Dedifferentiated amniotic fluid mesenchymal stem cell (primary cell): ENCODE results near the gene PWWP2B.
"Not testable (repeated sequence)": the region's sequence is repeated elsewhere in the genome, so short reads cannot be mapped to it uniquely, and the experiment has no call there.

Source experiments
- DNase-seq: peaks from one replicate; pipeline ENCODE4 v3.0.0-alpha.2; 2016; ENCODE audit errors: extremely low spot score

The PWWP2B gene

DNA sequence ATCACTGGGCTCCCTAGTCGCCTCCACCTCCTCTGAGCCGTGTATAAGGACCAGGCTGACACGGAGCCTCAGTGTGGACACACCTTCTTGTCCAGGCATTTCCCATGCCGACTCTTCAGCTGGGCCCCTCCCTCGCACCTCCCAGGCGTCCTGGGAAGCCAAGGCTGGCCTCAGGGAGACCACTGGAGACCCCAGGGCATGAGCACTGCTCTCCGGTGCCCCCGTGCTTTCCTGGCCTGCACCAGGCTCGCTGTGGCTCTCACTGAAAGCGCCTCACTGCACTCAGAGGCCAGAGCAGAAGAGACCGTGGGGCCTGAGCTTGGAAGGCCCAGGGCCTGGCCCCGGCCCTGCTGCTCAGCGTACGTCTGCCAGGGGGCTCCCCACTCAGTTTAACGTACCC, 33.6 kb upstream of the PWWP2B start:
- no peak for DNase-seq

DNA sequence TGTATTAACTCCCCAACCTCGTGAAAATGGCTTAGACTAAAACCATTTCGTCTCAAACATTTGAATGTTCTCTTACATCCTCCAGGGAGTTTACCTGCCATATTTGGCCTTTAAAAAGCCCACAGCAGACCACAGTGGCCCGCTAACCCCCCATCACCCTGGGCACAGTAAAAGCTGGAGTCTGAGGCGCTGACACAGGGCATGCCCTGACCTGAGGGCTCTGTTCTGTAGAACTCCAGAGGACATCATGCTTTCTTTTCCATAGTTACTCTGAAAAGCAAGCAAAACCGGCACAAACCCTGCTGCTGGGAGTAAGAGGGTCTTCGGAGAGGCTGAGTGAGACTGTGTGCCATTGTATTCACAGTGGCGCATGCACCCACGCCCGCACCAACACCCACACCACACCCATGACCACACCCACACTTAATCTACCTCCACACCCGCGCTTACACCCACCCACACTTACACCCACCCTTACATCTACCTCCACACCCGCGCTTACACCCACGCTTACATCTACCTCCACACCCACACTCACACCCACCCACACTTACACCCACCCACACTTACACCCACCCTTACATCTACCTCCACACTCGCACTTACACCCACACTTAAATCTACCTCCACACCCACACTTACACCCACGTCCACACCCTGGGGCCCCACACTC, 32.9 kb upstream of the PWWP2B start:
- DNase-seq = peak; percentile 22

DNA sequence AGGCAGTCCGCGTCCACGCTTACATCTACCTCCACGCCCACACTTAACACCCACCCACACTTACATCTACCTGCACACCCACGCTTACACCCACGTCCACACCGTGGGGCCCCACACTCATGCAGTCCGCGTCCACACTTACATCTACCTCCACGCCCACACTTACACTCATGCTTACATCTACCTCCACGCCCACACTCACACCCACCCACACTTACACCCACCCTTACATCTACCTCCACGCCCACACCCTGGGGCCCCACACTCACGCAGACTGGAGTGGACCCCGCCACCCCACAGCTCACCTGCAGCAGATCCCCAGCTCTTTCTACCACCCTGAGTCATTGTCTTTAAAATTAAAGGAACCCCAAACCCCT, 32.4 kb upstream of the PWWP2B start:
- no peak for DNase-seq

DNA sequence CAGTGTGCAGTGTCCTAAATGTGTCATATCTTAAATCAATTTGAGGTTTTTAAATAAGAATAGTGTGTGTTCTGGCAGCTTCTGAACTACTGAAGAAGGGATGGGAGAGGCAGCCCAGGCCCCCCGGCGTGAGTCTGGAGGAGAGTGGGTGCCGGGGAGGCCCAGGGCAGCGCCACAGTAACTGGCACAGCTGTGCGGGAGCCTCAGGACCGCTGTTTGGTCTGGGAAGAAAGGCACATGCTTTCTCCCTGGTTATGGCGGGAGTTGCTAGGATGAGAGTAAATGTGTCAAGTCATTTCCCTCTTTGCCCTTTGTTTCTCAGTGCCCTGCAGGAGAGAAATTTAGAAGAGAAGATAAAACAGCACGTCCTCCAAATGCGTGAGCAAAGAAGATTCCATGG, 31.9 kb upstream of the PWWP2B start:
- no peak for DNase-seq

GRCh38 chr10:132366006-132366405, 31.0 kb upstream of the PWWP2B start:
- no peak for DNase-seq

DNA sequence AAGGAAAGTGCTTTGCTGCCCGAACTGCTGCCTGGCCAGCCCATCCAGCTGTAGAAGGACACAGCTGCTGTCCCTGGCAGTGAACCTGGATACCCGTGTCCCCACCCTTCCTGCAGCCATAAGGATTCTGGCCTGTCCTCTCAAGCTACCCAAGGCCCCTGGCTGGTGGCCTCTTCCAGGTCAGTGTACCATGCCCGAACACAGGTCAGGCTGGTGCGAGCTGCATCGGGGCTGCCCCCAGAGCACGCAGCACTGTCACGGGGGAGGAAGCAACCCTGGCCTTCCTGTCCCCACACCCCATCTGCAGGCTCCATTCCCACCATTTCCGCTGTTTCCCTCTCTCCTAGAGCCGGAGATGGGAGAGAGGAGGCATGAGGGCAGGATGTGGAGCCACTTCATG, 30.5 kb upstream of the PWWP2B start:
- no peak for DNase-seq

DNA sequence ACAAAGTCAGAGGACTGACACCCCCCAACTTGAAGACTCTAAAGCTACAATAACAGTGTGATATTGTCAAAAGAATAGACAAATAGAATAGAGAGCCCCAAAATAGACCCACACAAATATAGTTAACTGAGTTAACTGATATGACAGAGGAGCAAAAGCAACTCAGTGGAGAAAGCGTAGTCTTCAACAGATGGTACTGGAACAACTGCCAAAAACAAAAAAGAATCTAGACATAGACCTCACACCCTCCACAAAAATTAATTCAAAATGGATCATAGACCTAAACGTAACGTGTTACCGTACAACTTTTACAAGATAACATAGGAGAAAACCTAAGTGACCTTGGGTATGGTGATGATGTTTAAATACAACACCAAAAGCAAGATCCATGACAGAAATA, 28.6 kb upstream of the PWWP2B start:
- no peak for DNase-seq

DNA sequence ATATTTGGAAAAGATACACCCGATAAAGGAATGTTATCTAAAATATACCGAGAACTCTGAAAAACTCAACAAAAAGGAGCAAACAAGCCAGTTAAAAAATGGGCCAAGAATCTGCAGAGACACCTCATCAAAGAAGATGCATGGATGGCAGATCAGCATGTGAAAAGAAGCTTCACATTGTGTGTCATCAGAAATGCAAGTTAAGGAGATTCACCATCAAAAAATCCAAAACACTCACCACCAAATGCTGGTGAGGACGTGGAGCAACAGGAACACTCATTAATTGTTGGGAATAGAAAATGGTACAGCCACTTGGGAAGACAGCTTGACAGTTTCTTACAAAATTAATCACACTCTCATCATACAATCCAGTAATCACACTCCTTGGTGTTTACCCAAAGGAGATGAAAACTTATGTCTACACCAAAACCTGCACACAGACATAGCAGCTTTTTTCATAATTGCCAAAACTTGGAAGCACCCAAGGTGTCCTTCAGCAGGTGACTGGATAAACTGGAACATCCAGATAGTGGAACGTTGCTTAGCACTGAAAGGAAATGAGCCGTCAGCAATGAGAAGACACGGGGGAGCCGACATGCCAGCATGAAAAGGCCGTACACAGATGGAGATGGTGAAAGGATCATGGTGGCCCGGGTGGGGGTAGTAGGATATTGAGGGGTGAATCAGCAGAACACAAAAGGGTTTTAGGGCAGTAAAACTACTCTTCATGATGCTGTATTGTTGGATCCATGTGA, 27.9 kb upstream of the PWWP2B start:
- DNase-seq = peak; percentile 21

DNA sequence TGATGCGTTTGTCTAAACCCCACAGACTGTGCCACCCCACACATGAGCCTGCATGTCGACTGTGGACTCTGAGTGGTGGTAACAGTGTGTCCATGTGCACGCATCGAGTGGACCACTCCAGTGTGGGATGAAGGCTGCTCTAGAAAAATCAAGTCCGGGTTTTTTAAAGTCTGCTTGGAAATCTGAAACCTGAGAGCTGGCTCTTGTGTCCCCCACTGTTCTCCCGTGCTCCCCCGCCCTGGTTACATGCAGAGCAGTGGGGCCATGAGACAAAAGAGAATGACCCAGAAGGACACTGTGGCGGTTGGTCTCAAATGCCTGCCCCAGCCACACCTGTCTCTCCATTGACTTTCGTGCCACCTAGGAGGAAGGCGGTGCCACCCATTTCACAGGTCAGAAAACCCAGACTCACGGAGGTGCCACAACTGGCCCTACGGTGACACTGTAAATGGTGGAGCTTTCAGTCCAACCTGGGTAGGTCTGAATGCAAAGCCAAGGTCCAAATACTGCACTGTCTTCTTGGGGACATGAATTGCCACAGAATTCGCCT, 27.3 kb upstream of the PWWP2B start:
- DNase-seq = no peak

GRCh38 chr10:132370426-132371340, 26.3 kb upstream of the PWWP2B start:
- no peak for DNase-seq

DNA sequence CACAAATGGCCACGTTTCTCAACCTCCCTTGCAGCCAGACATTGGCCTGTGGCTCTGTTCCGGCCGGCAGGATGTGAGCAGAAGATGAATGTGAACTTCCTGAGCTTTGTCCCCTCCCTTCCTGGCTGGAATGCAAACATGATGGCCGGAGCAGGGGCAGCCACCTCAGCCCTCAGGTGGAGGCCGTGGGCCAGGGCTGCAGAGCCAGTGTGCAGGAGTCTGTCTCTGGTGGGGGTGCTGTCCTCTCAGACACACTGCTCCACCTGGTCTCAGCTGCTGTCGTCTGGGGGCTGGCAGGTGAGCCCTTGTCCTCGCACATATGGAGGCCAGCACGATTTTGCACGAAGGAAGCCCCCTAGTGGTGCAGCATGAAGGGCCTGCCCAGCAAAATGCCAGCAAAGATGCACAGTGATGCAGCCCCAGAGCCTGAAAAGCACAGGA, 25.3 kb upstream of the PWWP2B start:
- no peak for DNase-seq

- DNase-seq = no peak
These were observed 24.4 kb upstream of the PWWP2B start for GRCh38 chr10:132372516-132373095.

DNA sequence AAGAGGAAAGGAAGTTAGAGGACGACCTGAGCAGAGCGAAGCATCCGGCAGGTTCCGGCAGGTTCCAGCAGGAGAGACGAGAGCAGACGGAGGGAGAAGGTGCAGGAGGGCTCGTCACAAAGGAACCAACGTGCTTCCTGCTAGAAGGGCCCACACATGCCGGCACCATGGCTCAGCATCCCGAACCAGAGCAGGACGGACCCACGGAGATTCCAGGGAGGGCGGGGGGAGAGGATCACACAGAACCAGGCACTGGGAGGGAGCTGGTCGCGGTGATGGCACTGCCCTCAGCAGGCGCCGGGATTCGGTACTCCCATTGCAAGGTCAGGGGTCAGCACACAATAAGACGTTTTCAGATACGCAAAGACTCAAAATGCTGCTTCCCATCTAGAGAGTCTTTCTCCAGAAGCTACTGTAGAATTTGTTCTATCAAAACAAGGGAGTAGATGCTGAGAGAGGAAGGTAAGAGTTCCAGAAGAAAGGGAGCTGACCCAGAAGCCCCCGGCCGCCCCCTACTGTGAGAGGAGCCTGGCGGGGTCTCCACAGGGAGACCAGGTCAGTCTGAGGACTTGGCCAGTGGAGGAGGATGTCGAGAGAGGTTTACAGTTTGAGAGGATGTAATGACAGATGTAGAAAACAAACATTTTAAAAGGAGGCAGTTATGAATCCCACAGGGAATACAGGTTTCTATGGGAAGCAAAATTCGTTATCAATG, 23.6 kb upstream of the PWWP2B start:
- no peak for DNase-seq

DNA sequence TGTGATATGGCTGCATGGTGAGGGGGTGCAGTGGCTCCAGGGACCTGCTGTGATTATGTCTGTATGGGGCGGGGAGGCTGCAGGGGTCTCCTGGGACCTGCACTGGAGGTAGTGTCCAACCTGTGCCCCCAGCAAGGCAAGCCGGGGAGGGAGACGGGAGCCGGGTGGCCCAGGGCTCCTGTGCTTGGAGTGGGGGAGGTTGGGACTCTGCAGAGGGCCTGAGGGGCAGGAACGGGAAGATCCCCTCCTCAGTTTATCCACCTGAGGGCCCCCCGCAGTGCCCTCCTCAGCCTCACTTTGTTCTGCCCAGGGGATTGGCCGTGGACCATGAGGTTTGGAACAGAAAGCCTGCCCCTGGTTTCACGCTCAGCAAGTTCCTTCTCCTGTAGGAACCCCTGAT, 22.8 kb upstream of the PWWP2B start:
- no peak for DNase-seq

DNA sequence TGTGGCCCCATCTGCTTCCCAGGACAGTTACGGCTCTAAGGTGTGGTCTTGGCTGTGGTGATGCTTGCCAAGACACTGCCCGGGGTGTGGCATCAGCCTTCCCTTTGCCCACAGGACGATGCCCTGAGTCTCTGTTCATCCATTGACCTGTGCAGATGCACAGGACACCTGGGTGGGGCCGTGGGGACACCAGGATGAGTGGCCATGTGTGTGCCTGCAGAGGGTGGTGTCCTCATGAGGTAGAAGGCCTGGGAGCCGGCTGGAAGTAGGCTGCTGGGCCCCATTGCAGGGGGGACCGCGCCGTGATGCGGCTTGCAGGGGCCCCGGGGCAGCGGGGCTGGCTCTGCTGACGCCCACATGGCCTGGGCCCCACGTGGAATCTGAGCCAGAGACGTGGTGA, 22.4 kb upstream of the PWWP2B start:
- no peak for DNase-seq

- DNase-seq = no peak
These were observed 21.7 kb upstream of the PWWP2B start for GRCh38 chr10:132375116-132375794.

GRCh38 chr10:132375795-132376297, 21.2 kb upstream of the PWWP2B start:
- no peak for DNase-seq

DNA sequence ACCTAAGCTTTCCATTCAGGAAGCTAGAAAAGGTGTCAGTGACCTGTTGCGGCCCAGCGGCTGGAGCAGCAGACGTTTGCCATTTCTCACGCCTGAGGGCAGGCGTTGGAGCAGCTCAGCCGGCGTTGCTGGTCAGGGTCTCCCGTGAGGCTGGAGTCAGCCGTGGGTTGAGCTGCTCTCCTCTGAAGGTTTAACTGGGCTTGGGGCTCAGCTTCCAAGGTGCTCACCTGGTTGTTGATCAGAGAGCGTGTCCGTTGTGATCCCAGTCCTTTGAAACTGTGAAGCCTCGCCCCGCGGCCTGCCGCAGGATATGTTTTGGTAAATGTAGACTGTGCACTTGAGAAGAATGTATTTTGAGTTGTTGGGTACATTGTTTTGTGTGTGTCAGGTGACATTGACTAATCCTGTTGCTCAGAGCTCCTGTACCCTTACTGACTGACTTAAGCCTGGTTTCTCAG, 20.6 kb upstream of the PWWP2B start:
- DNase-seq = no peak

DNA sequence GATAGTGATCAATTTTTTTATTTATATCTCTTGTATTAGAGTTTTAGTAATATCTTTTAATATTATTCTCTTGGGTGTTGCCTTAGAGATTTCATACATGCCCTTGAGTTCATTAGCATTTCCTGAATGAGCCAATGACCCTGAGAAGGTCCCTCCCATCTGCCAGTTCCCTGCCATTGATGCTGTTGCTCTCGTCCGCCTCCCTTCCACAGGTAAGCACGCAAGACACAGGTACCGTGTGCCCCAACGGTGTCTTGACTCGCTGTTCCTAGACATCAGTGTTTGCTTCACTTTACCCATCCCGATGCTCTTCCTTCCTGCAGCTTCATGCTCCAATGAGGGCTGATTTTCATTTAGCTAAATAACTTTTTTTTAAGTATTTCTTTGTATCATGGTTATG, 19.7 kb upstream of the PWWP2B start:
- DNase-seq = no peak

DNA sequence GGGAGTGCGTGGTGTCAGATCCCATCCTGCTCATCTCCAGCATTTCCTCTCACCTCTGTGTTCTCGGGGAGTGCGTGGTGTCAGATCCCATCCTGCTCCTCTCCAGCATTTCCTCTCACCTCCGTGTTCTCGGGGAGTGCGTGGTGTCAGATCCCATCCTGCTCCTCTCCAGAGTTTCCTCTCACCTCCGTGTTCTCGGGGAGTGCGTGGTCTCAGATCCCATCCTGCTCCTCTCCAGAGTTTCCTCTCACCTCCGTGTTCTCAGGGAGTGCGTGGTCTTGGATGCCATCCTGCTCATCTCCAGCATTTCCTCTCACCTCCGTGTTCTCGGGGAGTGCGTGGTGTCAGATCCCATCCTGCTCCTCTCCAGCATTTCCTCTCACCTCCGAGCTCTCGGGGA, 18.0 kb upstream of the PWWP2B start:
- DNase-seq = not testable (repeated sequence)
